ENCODE data around the gene GGN.
"Not testable (repeated sequence)": the region's sequence is repeated elsewhere in the genome, so short reads cannot be mapped to it uniquely, and the experiment has no call there.

The GGN gene

GRCh38 chr19:38386971-38387549 is 774 bp downstream of the GGN start:
- no peak for DNase-seq (ENCODE audit: low spot score)

GRCh38 chr19:38386300-38386970 is 1.4 kb downstream of the GGN start:
- DNase-seq (ENCODE audit: low spot score) = no peak

- DNase-seq (ENCODE audit: low spot score) = no peak
Measured at GRCh38 chr19:38385804-38386257, 2.0 kb downstream of the GGN start.

GRCh38 chr19:38385057-38385803 is 2.6 kb downstream of the GGN start:
- no peak for DNase-seq (ENCODE audit: low spot score)

GRCh38 chr19:38384209-38385027 is 3.4 kb downstream of the GGN start:
- DNase-seq (ENCODE audit: low spot score) = no peak

GRCh38 chr19:38383743-38384142 is 4.1 kb downstream of the GGN start:
- DNase-seq (ENCODE audit: low spot score) = no peak

- DNase-seq (ENCODE audit: low spot score) = no peak
Measured at GRCh38 chr19:38383184-38383583, 4.7 kb downstream of the GGN start.

GRCh38 chr19:38381138-38381537 is 6.7 kb downstream of the GGN start:
- DNase-seq (ENCODE audit: low spot score) = no peak

- no peak for DNase-seq (ENCODE audit: low spot score)
Measured at GRCh38 chr19:38378866-38379265, 9.0 kb downstream of the GGN start.

GRCh38 chr19:38377052-38377451 is 10.8 kb downstream of the GGN start:
- no peak for DNase-seq (ENCODE audit: low spot score)

GRCh38 chr19:38376576-38376975 is 11.3 kb downstream of the GGN start:
- no peak for DNase-seq (ENCODE audit: low spot score)

- no peak for DNase-seq (ENCODE audit: low spot score)
Measured at GRCh38 chr19:38375748-38376147, 12.1 kb downstream of the GGN start.

- DNase-seq (ENCODE audit: low spot score) = no peak
Measured at GRCh38 chr19:38375098-38375493, 12.7 kb downstream of the GGN start.

GRCh38 chr19:38374332-38375097 is 13.3 kb downstream of the GGN start, which contains the start of gene PSMD8:
TSS of gene PSMD8 (plus strand) at chr19:38374571. CDS start at chr19:38374602, 31 bp downstream.
- DNase-seq (ENCODE audit: low spot score) = peak; percentile 99

- DNase-seq (ENCODE audit: low spot score) = no peak
Measured at GRCh38 chr19:38373907-38374331, 13.9 kb downstream of the GGN start.

- DNase-seq (ENCODE audit: low spot score) = no peak
Measured at GRCh38 chr19:38371081-38371480, 16.8 kb downstream of the GGN start.

- DNase-seq (ENCODE audit: low spot score) = no peak
Measured at GRCh38 chr19:38370299-38370698, 17.5 kb downstream of the GGN start.

- DNase-seq (ENCODE audit: low spot score) = no peak
Measured at GRCh38 chr19:38369584-38369983, 18.2 kb downstream of the GGN start.

GRCh38 chr19:38367041-38367440 is 20.8 kb downstream of the GGN start:
- no peak for DNase-seq (ENCODE audit: low spot score)

GRCh38 chr19:38362946-38363688 is 24.7 kb downstream of the GGN start:
- not testable (repeated sequence) for DNase-seq (ENCODE audit: low spot score)
